ENCODE data around the gene GALNT9.
"Not testable (repeated sequence)": the region's sequence is repeated elsewhere in the genome, so short reads cannot be mapped to it uniquely, and the experiment has no call there.

The GALNT9 gene

GRCh38 chr12:132152953-132153352, 176.4 kb downstream of the GALNT9 start:
- DNase-seq: no peak

GRCh38 chr12:132152411-132152821, 177.0 kb downstream of the GALNT9 start:
- DNase-seq: no peak

DNA sequence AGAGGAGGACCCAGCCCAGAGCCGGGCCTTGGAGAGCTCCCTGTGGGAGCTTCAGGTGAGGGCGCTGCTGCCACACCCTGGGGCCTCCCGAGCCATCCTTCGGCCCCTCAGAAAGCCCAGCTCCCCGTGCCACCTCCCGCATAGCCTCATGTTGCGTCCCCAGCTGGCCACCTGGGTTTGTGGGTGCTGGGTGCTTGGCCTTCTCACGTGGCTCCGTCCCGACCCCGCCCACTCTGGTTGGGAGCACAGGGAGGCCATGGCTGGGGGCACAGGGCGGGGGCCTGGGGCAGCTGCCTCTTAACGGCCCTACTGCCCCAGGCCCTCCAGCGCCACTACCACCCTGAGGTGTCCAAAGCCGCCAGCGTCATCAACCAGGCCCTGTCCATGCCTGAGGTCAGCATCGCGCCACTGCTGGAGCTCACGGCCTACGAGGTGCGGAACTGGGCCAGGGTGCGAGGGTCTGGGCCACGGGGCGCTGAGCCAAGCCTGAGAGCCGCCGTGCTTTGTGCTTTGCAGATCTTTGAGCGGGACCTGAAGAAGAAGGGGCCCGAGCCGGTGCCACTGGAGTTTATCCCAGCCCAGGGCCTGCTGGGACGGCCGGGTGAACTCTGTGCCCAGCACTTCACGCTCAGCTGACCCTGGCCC, 177.5 kb downstream of the GALNT9 start:
- no peak for DNase-seq

DNA sequence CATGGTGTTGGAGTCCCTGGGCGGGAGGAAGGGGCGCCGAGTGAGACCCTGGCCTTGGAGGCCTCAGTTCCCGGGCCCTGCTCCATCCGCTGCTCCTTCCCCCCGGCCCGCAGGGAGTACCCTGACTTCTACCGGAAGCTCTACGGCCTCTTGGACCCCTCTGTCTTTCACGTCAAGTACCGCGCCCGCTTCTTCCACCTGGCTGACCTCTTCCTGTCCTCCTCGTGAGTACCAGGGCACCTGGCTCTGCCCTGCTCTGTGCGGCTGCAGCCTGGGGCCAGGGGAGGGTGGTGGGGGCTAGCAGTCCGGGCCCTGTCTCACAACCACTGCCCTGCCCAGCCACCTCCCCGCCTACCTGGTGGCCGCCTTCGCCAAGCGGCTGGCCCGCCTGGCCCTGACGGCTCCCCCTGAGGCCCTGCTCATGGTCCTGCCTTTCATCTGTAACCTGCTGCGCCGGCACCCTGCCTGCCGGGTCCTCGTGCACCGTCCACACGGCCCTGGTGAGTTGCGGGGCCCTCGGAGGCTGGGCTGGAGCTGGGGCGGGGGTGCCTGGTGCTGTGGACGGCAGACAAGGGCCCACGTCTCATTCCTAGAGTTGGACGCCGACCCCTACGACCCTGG, 178.1 kb downstream of the GALNT9 start:
- no peak for DNase-seq

GRCh38 chr12:132150780-132151144, 178.6 kb downstream of the GALNT9 start:
- DNase-seq: no peak

GRCh38 chr12:132149526-132149925, 179.9 kb downstream of the GALNT9 start:
- DNase-seq: not testable (repeated sequence)

GRCh38 chr12:132148368-132149045, 180.9 kb downstream of the GALNT9 start:
- no peak for DNase-seq

GRCh38 chr12:132147423-132148367, 181.7 kb downstream of the GALNT9 start:
- DNase-seq: no peak

- DNase-seq: no peak
These were observed 182.5 kb downstream of the GALNT9 start for GRCh38 chr12:132146772-132147422.

Data from activated CD4-positive, CD25-positive, alpha-beta regulatory T cell (primary cell).